Small intestine (tissue), 16 donors: Measurements from ENCODE around the gene MYCL. TPM values are rescaled to one million over a fixed set of nuclear protein-coding genes. Genes with fewer than 3 reads are reported as not detected.
A peak's percentile ranks its signal among the peaks of the same experiment; 100 is the strongest.

Source experiments
- DNase-seq, 2 donors: peaks; one replicate each; pipeline versions ENCODE4 v3.0.0 to v3.0.0-alpha.2; 2013
- FAIRE-seq: peaks from 2 replicates; lab custom pipeline; 2012; peaks lifted over from hg19 to GRCh38; lab: Jason Lieb, UNC
- H3K27ac ChIP-seq, 3 donors: one replicate each; pipeline ENCODE4 v1.5.1; 2013; ENCODE audit warnings: low read length in 2 of 3, mild to moderate bottlenecking in 2 of 3, control low read depth in 1 of 3, inconsistent platforms in 1 of 3, low read depth in 1 of 3, moderate library complexity in 1 of 3
- H3K27me3 ChIP-seq, 3 donors: one replicate each; pipeline ENCODE4 v1.6.1; 2013; ENCODE audit warnings: low read length in 3 of 3, inconsistent platforms in 1 of 3; ENCODE audit not compliant: control insufficient read depth in 3 of 3, insufficient read depth in 3 of 3
- H3K36me3 ChIP-seq, 3 donors: one replicate each; pipeline ENCODE4 v1.6.1; 2013; ENCODE audit warnings: low read length in 3 of 3, inconsistent platforms in 1 of 3, low read depth in 1 of 3, mild to moderate bottlenecking in 1 of 3, moderate library complexity in 1 of 3; ENCODE audit not compliant: control insufficient read depth in 3 of 3, insufficient read depth in 2 of 3
- H3K4me1 ChIP-seq, 3 donors: one replicate each; pipeline ENCODE4 v1.6.1; 2013; ENCODE audit warnings: low read length in 2 of 3, inconsistent platforms in 1 of 3, low read depth in 1 of 3, mild to moderate bottlenecking in 1 of 3, moderate library complexity in 1 of 3; ENCODE audit not compliant: control insufficient read depth in 3 of 3, insufficient read depth in 2 of 3
- H3K4me3 ChIP-seq, 3 donors: one replicate each; pipeline ENCODE4 v1.5.1; 2013; ENCODE audit warnings: low read length in 3 of 3, control low read depth in 1 of 3, inconsistent platforms in 1 of 3, low read depth in 1 of 3, mild to moderate bottlenecking in 1 of 3, moderate library complexity in 1 of 3
- H3K9me3 ChIP-seq, 2 donors: one replicate each; pipeline ENCODE4 v1.6.1; 2013; ENCODE audit warnings: low read depth in 1 of 2, low read length in 1 of 2; ENCODE audit not compliant: control insufficient read depth in 2 of 2, insufficient read depth in 1 of 2
- WGBS, 3 donors: extraction: QIAGEN DNeasy Blood & Tissue Kit; methylation state at CpG; one replicate each; pipeline ENCODE4 v1.1.7; 2013; 5-methylcytosine and 5-hydroxymethylcytosine counted together
- long read RNA-seq, 10 donors: transcript quantifications; one replicate each; lab custom pipeline, GENCODE V29; 2026
- polyA plus RNA-seq, 4 donors: library from polyadenylated mRNA; stranded (reverse) in 3 of 4; unstranded in 1 of 4; fragments of 200-250 nt in 3 of 4; fragments of 120-200 nt in 1 of 4; gene quantifications; one replicate each; pipeline versions ENCODE4 v1.2.1 to v1.2.3, GENCODE V29; 2013
- donor health status: healthy with polysubstance abuse.
- donor health status: control.
- donor health status: control.
- donor health status: Bipolar disorder and iron deficiency.
- donor health status: healthy.

The MYCL gene
- 1 to 10 TPM; 3.5 to 9.0 (median 6.1) TPM for polyA plus RNA-seq
- long read RNA-seq, donor 1 = 0 reads
- long read RNA-seq, donor 2 = 0 reads
- long read RNA-seq, donor 3, partial matches to known transcripts = 0 of 2 reads
- long read RNA-seq, donor 3, other reads (novel, unspliced or antisense) = 0 of 2 reads
- long read RNA-seq, donor 4 = 0 reads
- long read RNA-seq, donor 5, partial matches to known transcripts = 0 of 1 reads
- long read RNA-seq, donor 5, other reads (novel, unspliced or antisense) = 0 of 1 reads
- long read RNA-seq, donor 6, partial matches to known transcripts = 0 of 1 reads
- long read RNA-seq, donor 6, other reads (novel, unspliced or antisense) = 0 of 1 reads
- long read RNA-seq, donor 7 = 0 reads
- long read RNA-seq, donor 8 = 0 reads
- long read RNA-seq, donor 9, partial matches to known transcripts = 0 of 1 reads
- long read RNA-seq, donor 9, other reads (novel, unspliced or antisense) = 0 of 1 reads
- long read RNA-seq, donor 10, partial matches to known transcripts = 0 of 3 reads
- long read RNA-seq, donor 10, other reads (novel, unspliced or antisense) = 0 of 3 reads

DNA sequence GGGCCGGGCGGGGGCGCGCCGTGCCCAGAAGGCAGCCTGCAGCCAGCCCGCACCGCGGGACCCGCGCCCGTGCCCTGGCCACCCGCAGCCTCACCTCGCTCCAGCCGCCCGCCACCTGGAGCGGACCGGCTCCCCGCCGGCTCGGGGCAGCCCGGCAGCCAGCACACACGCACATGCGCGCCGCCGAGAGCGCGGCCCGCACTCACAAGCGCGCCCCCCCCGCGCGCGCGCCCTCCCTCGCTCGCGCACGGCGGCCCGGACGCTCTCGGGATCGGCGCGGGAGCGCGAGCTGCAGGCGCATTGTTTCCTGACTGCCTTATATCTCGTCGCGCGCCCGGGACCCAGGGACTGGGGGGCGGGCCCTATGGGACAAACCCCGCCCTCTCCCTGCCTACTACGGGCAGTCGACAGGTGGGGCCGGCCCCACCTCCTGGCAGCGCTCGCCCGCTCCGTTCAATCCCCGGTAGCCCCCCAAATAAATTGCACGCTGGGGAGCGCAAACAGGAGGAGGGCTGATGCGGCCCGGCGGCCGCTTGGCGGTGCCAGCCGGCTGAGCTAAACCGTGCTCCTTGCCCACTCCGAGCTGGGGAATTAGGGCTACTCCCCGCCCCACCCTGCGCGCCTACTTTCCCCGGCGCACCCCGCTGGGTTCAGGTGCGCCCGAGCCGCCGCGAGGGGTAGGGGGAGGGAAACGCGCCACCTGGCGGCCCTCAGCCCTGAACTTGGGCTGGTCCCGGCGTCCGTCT, at the start of gene MYCL:
Gene MYCL (minus strand): TSS at position 204 of the 746 bp plus-strand sequence. CDS start 483 bp downstream, outside the sequence.
- FAIRE-seq = no peak

GRCh38 chr1:39949891-39950290, 48.2 kb upstream of the MYCL start:
- no peak overlapping the region for H3K4me3 ChIP-seq
- peaks cover 0 to 11% of the 10 kb centered on the region in 2 donors for H3K9me3 ChIP-seq
- H3K27me3 ChIP-seq = no peaks in the 10 kb centered on the region
- H3K36me3 ChIP-seq = no peaks in the 10 kb centered on the region
- DNase-seq (no peak), FAIRE-seq (no peak)
- no peak overlapping the region for H3K27ac ChIP-seq
- 91 to 93% (median 92%) methylated on average over 2 of the region's 2 CpGs for WGBS, 3 donors
- peaks cover 0 to 29% (median 7%) of the 10 kb centered on the region in 3 donors for H3K4me1 ChIP-seq

More for the DNA sequence above, at the start of gene MYCL:
- H3K4me1 ChIP-seq = peaks cover 0 to 19% (median 3%) of the 10 kb centered on the region in 3 donors
- peak within 1 kb of the TSS; percentile 70 to 92 (median 75) for H3K27ac ChIP-seq
- H3K36me3 ChIP-seq = peaks cover 0 to 5% (median 0%) of the 10 kb centered on the region in 3 donors
- WGBS, 3 donors = 0 to 1% (median 0%) methylated on average over 33 to 92 of the region's 92 CpGs
- peak within 1 kb of the TSS; percentile 44 to 79 (median 73) for H3K4me3 ChIP-seq
- peak; percentile 94 to 95 for DNase-seq
- no peaks in the 10 kb centered on the region for H3K9me3 ChIP-seq
- peaks cover 0 to 18% (median 6%) of the 10 kb centered on the region in 3 donors for H3K27me3 ChIP-seq

GRCh38 chr1:39947260-39947659, 45.5 kb upstream of the MYCL start:
- H3K4me1 ChIP-seq = peaks cover 0 to 25% (median 2%) of the 10 kb centered on the region in 3 donors
- WGBS, 3 donors = 13 to 57% (median 39%) methylated on average over 4 of the region's 4 CpGs
- H3K36me3 ChIP-seq = no peaks in the 10 kb centered on the region
- no peak overlapping the region for H3K4me3 ChIP-seq
- peak overlapping the region in 1 of 3 donors; percentile 72 for H3K27ac ChIP-seq
- H3K9me3 ChIP-seq = peaks cover 0 to 11% of the 10 kb centered on the region in 2 donors
- DNase-seq (peak; percentile 60 to 86), FAIRE-seq (no peak)
- H3K27me3 ChIP-seq = no peaks in the 10 kb centered on the region

- peak overlapping the region in 1 of 3 donors; percentile 72 for H3K27ac ChIP-seq
- no peak overlapping the region for H3K4me3 ChIP-seq
- FAIRE-seq (no peak), DNase-seq (no peak)
- no peaks in the 10 kb centered on the region for H3K36me3 ChIP-seq
- whole genome bisulfite sequencing, 3 donors = 80 to 91% (median 85%) methylated on average over 4 of the region's 4 CpGs
- no peaks in the 10 kb centered on the region for H3K27me3 ChIP-seq
- peaks cover 0 to 11% of the 10 kb centered on the region in 2 donors for H3K9me3 ChIP-seq
- H3K4me1 ChIP-seq = peaks cover 0 to 25% (median 2%) of the 10 kb centered on the region in 3 donors
These were observed 44.5 kb upstream of the MYCL start for GRCh38 chr1:39946216-39946615.

DNA sequence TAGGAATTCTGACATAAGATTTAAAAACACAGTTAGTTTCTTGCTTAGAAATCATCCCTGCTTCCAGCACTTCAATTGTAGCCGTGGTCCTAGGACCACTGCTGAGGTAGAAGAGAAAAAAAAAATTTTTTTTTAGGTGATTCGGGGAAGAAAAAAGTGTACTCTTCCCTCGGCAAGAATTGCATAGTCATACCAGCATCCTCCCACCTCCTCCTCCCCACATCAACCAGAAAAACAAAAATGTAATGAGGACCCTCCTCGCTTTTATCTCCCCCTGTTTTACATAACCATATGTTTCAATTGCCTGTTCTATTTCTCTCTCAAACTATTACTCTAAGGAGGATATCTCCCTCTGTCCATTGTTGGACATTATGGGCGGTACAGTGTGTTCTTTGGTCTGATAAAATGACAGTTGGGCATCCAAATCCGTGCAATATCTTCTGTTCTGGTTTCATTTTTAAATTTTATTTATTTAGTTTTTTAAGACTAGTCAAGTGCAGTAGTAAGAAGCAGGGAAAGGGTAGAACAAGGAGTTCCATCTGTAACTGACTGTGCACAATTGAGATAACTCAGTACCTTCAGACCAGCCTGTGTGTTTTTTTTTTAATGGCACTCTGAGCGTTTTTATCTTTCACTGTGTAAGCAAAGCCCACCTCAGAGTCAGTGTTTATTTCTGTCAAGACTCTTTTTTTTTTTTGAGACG, 42.8 kb upstream of the MYCL start:
- Histone ChIP-seq H3K4me3 (no peak overlapping the region), H3K36me3 (no peaks in the 10 kb centered on the region), H3K4me1 (peaks cover 0 to 25% (median 2%) of the 10 kb centered on the region in 3 donors), H3K9me3 (no peaks in the 10 kb centered on the region), H3K27me3 (no peaks in the 10 kb centered on the region), H3K27ac (no peak overlapping the region)
- DNase-seq (no peak), FAIRE-seq (no peak)
- 57 to 66% (median 59%) methylated on average over 8 of the region's 8 CpGs for WGBS, 3 donors

DNA sequence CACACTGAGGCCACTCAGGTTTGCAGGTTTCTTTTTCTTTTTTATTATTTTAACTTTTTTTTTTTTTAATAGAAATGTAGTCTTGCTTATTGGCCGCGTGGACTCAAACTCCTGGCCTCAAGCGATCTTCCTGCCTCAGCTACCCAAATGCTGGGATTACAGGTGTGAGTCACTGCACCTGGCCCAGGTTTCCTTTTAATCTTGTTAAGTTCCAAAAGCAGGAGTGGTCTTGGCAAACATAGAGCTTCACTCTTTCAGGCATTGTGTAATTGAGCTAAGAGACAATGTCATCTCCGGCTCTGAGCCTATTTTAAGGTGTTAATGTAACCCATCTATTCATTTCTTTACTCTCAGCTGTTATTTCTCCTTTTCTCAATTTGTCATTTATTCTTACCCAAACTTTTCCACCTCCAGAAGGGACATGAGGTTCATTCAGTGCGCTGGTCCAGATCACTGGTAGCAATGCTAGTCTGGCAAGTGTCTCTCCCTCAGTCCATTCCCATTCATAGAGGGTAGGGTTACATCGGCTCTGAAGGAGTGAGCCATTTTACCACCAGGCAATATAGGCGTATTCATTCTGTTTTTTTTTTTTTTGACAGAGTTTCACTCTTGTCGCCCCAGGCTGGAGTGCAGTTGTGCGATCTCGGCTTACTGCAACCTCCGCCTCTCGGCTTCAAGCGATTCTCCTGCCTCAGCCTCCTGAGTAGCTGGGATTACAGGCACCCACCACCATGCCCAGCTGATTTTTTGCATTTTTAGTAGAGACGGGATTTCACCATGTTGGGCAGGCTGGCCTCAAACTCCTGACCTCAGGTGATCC, 42.0 kb upstream of the MYCL start:
- FAIRE-seq (no peak), DNase-seq (peak; percentile 46 to 50)
- Histone ChIP-seq H3K27me3 (no peaks in the 10 kb centered on the region), H3K9me3 (no peaks in the 10 kb centered on the region), H3K36me3 (no peaks in the 10 kb centered on the region), H3K4me1 (peaks cover 0 to 25% (median 2%) of the 10 kb centered on the region in 3 donors), H3K4me3 (no peak overlapping the region), H3K27ac (no peak overlapping the region)
- 57 to 84% (median 73%) methylated on average over 14 of the region's 14 CpGs for WGBS, 3 donors

- FAIRE-seq = no peak
- no peaks in the 10 kb centered on the region for H3K9me3 ChIP-seq
- 86 to 89% (median 89%) methylated on average over 9 of the region's 9 CpGs for WGBS, 3 donors
- no peaks in the 10 kb centered on the region for H3K27me3 ChIP-seq
- H3K4me1 ChIP-seq = peaks cover 0 to 22% (median 3%) of the 10 kb centered on the region in 3 donors
- no peak overlapping the region for H3K4me3 ChIP-seq
- no peak overlapping the region for H3K27ac ChIP-seq
- no peak for DNase-seq
- no peaks in the 10 kb centered on the region for H3K36me3 ChIP-seq
These were observed 39.5 kb upstream of the MYCL start for GRCh38 chr1:39940980-39941871.
